Measurements from ENCODE around the gene PYCR2.
A peak's percentile ranks its signal among the peaks of the same experiment; 100 is the strongest.
"Not testable (repeated sequence)": the region's sequence is repeated elsewhere in the genome, so short reads cannot be mapped to it uniquely, and the experiment has no call there.

The PYCR2 gene

GRCh38 chr1:225890346-225891228 is 33.5 kb downstream of the PYCR2 start:
- no peak for DNase-seq (ENCODE audit: low read depth)

- no peak for DNase-seq (ENCODE audit: low read depth)
Observed at GRCh38 chr1:225889743-225890142, 34.3 kb downstream of the PYCR2 start.

GRCh38 chr1:225888898-225889601 is 35.0 kb downstream of the PYCR2 start, which contains the start of gene LEFTY1:
LEFTY1 (minus strand) TSS chr1:225889146; CDS start chr1:225889066, 80 bp downstream.
- DNase-seq (ENCODE audit: low read depth), result no peak

GRCh38 chr1:225888289-225888897 is 35.7 kb downstream of the PYCR2 start:
- no peak for DNase-seq (ENCODE audit: low read depth)

- DNase-seq (ENCODE audit: low read depth), result not testable (repeated sequence)
Observed at GRCh38 chr1:225887554-225888288, 36.3 kb downstream of the PYCR2 start.

- no peak for DNase-seq (ENCODE audit: low read depth)
Observed at GRCh38 chr1:225887030-225887314, 37.1 kb downstream of the PYCR2 start.

- no peak for DNase-seq (ENCODE audit: low read depth)
Observed at GRCh38 chr1:225886159-225887029, 37.7 kb downstream of the PYCR2 start.

- DNase-seq (ENCODE audit: low read depth), result no peak
Observed at GRCh38 chr1:225885336-225885735, 38.7 kb downstream of the PYCR2 start.

GRCh38 chr1:225883616-225884265 is 40.3 kb downstream of the PYCR2 start:
- no peak for DNase-seq (ENCODE audit: low read depth)

- no peak for DNase-seq (ENCODE audit: low read depth)
Observed at GRCh38 chr1:225882694-225883615, 41.1 kb downstream of the PYCR2 start.

GRCh38 chr1:225881959-225882693 is 41.9 kb downstream of the PYCR2 start, which contains the start of gene TMEM63A:
TMEM63A (minus strand) TSS chr1:225882380; CDS start chr1:225877580, 4,800 bp downstream.
- peak; percentile 81 for DNase-seq (ENCODE audit: low read depth)

- DNase-seq (ENCODE audit: low read depth), result no peak
Observed at GRCh38 chr1:225881081-225881958, 42.7 kb downstream of the PYCR2 start.

- no peak for DNase-seq (ENCODE audit: low read depth)
Observed at GRCh38 chr1:225880636-225881035, 43.4 kb downstream of the PYCR2 start.

GRCh38 chr1:225880222-225880588 is 43.8 kb downstream of the PYCR2 start:
- DNase-seq (ENCODE audit: low read depth), result no peak

- DNase-seq (ENCODE audit: low read depth), result no peak
Observed at GRCh38 chr1:225879521-225880221, 44.4 kb downstream of the PYCR2 start.

- no peak for DNase-seq (ENCODE audit: low read depth)
Observed at GRCh38 chr1:225878282-225878681, 45.8 kb downstream of the PYCR2 start.

GRCh38 chr1:225877580-225877979 is 46.5 kb downstream of the PYCR2 start:
- no peak for DNase-seq (ENCODE audit: low read depth)

All from CMK (cell line).